DMS153 (cell line): ENCODE data around the gene PROX2.

Experiments
- DNase-seq: peaks from one replicate; lab custom pipeline; 2025; lab: John Stamatoyannopoulos, UW

PROX2 gene

DNA sequence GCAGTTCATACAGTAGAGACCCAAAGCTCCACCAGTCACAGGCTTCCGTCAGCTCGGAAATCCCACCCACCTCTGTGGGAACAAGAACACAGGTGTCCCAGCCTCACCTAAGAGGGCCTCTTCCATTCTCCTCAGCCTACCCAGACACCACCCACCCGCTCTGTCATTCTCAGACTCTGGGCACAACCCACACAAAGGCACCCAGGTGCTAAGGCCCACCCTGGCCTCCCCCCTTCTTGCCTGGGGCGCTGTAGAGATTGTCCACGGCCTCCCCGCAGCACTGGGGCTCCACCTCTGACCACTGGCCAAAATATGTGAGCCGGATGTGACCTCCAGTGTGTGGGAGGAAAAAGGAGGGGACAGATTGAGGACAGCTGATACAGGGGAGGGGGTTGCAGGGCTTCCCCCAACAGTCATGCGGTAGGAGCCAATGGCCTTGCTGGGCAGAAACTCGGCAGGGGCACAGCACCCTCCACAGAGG is 33.0 kb upstream of the PROX2 start:
- no peak for DNase-seq

DNA sequence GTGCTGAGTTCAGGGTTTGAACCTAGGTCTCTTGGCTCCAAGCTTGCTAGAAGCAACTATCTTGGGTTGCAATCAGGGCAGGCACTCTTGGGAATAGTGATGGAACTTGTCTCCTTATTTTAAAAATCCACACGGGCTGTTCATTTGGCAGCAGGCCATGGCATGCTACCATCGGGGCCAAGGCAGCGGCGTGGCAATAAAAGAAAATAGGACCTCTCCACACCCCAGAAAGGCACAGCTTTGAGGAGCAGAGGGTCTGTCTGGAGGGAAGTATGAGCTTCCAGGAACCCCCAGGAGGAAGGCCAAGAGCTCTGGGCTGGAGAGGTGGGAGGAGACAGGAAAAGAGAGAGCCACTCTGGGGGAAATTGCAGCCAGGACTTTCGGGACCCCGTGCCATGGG is 31.8 kb upstream of the PROX2 start:
- DNase-seq, result no peak

DNA sequence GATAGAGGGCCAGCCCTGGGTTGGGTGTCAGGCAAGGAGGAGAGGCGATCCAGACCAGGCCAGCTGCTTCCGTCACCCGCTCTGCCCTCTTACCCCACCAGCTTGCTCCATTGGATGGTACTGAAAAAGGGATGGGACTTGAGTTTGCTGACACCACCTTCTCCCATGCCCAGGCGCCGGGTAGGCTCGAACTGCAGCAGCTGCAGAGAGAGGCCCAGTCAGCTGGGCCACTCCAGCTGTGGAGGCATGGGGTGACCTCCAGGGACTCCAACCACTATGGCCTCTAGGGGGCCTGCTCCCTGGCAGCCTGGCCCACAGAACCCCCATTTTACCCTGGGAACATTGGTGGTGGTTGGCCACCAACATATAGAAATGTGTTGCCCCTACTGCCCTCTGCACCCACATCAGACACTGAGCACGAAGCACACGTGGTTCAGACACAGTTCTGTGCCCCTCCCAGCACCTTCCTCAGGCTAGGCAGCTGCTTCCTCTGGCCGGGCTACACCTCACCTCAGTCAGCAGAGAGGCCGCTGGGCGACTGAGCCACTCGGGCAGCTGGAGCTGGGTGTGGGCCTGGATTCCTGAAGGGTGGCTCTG is 31.1 kb upstream of the PROX2 start:
- DNase-seq, result no peak

DNA sequence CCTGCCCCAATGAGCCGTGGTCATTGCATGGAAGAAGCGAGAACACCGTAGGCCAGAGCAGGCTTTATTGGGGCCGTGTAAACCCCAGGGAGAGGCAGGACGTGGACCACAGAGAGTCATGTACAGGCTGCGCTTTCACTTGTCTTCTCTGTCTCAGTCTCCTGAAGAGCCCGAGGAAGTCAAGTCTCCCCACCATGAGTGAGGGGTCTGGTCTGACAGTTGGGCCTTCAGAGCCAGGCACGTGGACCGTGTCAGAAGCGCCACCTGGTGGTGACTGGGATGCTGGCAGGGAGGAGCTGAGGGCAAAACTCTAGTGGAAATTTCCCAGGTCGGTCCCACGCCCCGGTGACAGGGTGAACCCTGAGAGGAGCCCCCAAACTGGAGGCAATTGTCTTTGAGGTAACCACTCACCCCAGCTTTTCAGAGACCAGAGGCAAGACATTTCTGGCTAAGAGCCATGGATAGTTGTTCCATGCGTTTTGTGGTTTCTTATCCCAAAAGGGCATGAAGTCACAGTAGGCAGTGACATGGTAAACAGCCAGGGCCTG is 29.7 kb upstream of the PROX2 start:
- DNase-seq, result no peak

DNA sequence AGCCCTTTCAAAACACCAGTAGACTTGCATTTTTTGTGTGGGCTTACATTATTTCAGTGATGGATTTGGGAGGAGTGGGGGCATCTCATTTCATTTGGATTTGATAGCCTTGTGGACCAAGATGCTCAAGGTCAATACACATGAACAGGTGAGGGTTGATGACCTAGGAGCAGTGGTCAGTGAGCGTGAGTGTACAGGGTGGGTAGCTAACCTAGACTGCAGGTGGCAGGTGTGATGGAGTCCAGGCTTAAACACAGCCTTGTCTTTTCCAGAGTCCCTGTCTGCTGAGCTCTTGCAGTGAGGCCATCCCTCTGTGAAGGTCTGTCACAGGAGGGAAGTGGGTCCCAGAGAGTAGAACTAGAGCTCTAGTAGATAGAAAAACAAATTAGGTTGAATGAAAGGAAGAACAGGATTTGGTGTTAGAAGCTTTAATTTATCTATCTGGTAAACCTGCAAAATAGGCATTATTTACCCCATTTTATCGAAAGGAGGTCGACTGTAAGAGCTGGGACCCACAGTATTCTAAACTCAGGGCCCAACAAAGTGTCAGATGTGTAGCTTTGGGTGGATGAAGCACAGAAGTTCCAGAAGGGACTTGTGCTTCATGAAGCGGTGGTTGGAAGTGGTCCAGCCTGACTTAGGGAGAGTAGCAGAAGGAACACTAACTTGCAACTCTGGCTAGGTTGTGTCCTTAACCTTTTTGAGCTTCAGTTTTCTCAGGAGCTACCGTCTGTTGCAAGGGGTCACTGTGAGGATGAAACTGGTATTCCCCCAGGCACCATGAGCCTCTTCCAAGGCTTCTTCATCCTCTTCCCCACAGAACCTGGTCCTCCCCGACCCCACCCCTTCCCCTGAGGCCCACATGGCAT is 28.9 kb upstream of the PROX2 start:
- DNase-seq, result no peak

DNA sequence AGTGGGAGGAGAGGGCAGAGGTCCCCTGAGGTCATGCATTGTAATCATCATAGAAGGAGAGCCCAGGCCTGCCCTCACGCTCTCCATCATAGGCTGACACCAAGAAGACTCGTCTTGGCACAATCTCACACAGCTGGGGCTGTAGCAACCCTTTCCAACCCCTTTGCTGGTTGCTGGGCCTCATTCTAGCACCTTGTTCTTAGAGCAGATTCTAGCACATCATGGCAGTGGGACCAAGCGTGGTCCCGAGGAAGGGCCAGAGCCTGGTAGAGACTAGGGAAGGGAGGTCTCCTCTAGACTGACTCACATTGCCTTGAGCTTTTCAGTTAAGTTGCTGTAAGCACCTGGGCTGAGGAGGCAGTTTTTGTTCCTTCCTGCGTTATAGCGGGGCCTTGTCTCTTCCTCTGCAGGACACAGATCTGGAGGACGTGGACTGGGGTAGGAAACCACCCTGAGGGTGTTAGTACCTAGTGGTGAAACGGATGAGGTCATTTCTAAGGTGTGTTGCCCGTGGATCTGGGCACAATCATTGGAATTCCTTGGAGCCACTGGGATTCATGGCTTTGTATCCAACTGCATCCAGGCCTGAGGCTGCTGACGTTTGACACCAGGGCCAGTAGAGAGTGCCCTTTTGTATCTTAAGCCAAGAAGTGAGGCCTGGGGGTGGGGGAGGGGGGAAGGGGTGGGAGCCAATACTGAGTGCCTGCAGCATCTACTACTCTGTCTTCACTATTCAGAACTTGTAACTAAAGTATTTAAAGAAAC is 27.2 kb upstream of the PROX2 start:
- no peak for DNase-seq

DNA sequence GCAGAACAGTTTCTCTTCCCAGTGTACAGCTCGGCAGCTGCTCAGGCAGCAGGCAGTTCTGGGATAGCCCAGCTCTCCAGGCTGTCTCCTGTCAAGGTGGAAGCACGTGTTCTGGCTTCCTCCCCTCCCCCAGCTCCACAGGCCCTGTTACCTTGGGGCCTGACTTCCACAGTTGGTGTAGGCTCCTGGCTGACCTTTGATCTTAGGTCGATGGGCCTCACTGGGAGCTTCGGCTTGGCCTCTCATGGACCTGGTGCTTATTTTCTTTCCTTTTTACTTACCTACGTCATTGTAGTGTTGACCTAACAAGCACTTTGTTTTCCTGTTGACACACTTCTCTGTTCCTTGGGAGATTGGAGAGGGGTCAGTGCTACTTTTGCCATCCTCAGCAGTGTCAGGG is 22.7 kb upstream of the PROX2 start:
- DNase-seq, result no peak

DNA sequence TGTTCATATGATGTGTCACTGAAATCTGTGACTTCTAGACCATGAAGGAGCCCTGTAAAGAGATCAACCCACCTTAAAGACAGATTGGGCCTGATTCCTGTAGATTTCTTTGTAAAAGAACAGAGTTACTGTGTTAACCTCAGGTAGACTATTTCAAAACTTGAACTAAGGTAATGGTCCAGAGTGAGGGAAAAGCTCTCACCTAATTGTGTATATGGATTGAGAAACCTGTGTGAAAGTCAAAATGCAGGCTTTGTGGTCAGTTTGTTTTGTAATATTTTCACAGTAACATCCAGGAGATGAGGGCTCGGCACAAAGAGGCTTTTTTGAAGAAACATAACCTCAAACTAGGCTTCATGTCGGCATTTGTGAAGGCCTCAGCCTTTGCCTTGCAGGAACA is 22.1 kb upstream of the PROX2 start:
- DNase-seq, result no peak

DNA sequence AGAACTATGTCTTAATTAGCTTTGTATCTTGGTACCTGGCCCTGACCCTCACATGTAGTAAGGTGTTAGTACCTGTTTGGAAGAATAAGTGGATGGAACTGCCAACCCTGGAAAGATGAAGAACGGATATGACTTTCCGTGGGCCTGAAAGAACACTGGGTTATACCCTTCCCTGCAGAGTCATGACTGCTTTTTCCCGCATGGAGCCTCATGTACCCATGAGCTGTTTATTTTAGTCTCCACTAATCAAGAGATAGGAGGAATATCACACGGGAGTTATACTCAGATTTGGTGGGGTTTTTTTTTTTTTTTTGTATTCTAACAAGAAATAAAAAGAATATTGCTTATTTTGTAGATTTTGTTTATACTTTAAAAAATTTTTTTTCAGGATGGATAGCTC is 21.7 kb upstream of the PROX2 start:
- no peak for DNase-seq

DNA sequence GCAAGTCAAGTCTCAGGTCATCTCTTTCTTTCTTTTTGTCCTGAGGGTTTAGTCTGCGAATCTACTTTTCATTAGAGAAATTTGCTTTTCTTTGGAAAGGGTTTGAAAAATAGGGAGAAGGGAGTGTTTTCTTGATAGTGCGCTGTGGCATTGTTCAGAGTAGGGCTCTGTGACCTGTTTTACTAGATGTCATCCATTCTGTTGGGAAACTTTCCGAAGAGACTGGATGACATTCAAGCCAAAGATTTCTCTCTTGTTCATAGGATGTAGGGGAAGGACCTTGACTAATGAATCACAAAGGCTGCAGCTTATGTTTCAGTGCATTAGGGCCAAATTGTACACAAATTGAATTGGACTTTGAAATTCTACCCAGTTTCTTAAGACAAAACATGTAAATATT is 20.5 kb upstream of the PROX2 start:
- DNase-seq, result no peak

DNA sequence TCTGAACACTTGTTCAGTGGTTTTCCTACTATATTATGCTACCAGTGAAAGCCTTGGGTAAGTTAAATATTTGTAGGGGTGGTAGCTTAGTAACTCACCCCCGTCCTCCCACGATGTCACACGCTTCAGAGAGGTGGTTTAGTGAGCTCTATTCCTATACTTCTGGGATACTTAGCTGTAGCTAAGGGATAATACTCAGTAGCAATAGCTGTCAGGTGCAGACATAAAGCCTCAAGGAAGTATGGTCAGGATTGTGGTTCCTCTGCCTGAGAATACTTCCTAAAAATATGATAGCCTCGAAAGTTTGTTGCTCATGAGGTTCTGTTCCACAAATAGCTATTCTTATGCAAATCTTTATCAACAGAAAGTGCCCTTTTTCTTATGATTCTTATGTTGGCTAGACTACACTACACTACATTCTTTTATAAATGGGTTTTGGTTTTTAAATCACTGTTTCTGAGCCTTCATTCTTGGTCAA is 17.7 kb upstream of the PROX2 start:
- DNase-seq, result no peak

DNA sequence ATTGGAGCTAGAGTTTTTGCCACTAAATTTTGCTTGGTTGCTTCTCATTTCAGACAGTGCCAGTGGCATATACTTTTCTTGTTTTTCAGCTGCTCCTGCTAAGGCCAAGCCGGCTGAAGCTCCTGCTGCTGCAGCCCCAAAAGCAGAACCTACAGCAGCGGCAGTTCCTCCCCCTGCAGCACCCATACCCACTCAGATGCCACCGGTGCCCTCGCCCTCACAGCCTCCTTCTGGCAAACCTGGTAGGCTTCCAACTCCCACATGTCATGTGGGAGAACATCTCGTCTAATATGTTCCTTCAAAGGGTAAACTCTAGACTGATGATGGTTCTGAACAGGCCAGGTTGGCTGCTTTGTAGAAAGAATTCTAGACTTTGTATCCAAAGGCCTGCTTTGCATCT is 16.8 kb upstream of the PROX2 start:
- no peak for DNase-seq

DNA sequence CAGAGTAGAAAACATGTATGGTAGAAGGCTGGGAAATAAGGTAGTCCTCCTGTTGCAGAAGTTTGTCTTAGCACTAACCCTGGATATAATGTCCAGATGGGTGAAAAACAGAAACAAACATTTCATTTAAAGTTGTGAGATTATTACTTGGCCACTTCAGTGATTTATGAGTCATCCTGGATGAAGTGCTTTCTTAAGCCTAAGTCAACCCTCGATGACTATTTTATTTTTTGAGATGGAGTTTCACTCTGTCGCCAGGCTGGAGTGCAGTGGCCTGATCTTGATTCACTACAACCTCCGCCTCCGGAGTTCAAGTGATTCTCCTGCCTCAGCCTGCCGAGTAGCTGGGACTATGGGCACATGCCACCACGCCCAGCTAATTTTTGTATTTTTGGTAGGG is 15.9 kb upstream of the PROX2 start:
- no peak for DNase-seq

DNA sequence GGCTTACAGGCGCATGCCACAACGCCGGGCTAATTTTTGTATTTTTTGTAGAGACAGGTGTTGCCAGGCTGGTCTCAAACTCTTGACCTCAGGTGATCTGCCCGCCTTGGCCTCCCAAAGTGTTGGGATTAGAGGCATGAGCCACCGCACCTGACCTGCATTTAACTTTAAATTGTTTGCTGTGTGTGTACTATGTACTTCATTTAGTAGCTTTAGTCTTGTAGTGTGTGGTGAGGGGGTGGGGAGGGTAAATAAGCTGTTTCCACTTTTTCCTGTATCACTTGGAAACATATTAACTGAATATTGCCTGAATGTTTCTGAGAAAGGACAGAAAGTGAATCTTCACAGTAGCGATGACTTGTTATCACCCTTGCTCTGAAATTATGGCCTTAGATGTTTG is 14.3 kb upstream of the PROX2 start:
- DNase-seq, result no peak

DNA sequence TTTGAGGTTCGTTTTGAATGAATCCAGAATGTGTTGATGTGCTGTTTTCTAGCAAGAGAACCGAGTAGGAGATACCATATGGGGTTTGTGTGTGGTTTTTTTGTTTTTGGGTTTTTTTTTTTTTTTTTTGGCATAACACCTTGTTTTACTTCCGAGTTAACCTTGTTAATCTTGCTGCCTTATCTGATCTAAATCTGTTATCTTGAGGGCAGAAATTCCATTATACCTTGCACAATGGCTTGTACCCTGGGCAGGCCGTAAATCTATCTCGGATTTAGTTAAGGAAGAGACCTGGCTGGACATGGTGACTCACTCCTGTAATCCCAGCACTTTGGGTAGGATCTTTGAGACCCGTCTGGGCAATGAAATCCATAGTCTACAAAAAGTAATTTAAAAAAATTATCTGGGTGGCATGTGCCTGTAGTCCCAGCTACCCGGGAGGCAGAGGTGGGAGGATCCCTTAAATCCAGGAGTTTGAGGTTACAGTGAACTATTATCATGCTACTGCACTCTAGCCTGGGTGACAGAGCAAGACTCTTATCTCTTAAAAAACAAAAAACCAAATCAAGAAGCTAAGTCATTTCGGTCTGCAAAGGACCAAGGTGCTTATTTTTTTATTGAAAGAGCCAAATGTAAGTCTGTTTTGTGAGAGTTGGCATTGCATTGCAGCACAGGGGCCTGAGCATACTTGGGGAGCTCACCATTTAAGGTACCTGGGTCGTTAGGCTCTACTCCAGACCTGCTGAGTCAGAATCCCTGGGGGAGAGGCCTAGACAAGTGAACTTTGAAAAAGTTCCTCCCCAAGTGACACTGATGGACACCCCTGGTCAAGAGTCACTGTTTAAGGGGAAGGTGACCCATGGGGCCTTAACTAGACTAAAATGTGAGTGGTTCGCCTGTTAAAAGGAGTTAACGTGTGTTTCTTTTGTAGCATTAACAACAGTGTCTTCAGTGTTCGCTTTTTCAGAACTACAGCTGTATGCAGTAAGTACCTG is 12.5 kb upstream of the PROX2 start:
- no peak for DNase-seq

DNA sequence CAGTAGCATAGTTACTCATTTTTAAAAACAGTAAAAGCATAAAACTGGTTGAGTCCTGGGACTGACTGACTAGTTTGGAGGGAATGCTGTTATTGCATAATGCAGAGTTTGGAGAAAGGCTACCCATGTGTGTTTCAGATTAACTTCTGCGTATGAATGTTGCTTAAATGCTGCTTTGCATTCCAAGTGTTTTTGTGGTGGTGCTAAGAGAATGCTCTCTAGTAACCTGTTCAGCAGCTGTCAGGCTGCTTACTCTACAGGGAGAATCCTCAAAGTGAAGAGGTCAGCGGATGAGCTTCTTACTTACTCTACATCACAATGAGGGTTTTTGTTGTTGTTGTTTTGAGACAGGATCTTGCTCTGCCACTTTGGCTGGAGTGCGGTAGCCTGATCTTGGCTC is 10.1 kb upstream of the PROX2 start:
- no peak for DNase-seq

DNA sequence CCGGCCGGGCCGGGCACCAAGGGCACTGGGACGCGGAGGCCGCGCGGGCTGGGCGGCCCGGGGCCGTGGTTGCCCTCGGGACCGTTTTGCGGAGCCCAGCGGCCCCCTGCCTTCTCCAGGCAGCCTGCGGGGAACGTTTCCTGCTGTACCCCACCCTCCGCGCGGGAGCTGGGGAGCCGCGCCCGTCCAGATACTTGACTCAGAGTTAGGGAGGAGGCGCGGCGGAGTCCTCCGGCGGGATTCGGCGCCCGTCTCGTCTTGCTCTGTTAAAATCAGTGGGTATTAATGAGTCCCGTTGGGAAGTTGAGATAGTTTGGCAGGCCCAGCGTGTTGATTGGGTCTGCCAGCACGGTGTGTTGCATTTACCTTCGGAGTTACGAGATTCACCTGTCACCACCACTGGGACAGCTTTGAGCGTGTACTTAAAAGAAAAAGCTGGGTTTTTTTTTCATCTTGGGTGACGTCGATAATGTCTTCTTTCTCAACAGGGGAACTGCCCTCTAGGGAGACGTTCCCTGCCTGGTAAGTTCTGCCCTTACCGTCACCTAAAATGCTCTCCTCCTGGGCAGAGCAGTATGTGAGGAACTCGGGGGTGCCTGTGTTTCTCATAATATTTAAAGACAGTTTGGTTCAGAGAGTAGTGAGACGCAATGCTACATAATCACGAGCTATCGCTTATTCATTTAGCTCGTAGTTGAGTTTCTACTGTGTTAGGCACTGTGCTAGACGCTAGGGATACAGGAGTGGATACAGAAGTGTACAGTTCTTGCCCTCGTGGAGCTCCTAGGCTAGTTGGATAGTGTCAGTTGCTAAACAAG is 6.4 kb upstream of the PROX2 start:
- DNase-seq, result no peak

DNA sequence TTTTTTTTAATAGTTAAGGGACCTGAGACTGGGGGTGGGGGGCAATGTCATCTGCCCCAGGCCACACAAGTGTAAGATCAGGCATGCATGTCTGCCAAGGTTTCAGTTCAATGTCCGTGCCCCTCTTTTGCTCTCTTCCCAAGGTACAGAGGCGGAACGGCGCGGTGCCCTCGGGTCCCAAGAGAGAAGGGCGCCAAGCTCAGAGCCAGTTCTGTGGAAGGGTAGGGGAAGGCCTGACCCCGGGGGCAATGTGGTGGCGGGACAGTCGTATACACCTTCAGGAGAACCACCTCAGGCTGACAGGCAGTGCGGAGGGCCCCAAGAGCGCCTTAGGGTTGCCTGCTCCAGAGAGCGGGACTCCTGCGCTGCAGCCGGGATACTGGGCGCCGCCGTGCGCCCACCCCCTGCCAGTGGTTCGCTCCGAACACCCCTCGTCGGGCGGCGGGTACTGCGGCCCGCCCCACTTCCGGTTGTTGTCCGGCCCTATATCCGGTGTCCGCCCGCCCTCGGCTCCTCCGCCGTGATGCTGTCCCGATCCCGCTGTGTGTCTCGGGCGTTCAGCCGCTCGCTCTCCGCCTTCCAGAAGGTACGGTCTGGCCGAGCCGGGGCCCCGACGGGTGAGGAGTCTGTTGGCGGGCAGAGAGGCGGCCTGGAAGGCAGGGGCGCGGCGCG is 5.6 kb upstream of the PROX2 start, which contains the start of gene DLST:
Gene DLST, plus strand, starts transcription at position 486 of the 672 bp plus-strand sequence. Its CDS starts 38 bp downstream, at position 524.
- peak; percentile 59 for DNase-seq

DNA sequence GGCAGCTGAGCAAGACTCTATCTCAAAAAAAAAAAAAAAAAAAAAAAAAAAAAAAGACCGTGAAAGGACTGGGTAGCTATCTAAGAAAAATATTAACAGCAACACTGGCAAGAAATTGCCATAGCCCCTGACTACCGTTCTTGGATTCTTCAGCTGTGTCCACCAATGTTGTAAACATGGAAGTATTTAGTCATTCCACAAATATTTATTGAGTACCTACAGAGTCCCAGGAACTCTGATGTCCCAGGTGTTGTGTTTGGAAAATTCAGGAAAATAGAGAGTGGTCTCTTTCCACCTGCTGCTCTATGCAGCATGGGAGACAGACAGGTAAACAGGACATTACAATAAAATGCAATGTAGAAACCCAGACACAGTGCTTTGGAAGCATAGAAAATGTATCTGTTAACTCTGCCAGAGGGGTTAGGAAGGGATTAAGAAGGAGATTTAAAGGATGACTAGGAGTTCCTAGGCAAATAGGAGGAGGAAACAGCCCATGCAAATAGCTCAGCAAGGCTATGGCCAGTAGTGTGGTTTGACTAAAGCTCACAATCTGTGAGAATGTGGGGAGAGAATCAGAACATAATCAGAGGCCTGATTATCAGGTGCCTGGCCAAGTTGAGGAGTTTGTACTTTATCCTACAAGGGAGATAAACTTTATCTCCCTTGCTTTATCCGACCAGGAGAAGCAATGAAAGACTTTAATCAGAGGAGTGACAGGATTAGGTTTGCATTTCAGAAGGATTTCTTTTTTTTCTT is 3.7 kb upstream of the PROX2 start:
- no peak for DNase-seq
